ENCODE results near the gene MAP7D3. TPM values are rescaled to one million over a fixed set of nuclear protein-coding genes. Genes with fewer than 3 reads are reported as not detected.

The MAP7D3 gene
- total and polyA plus RNA-seq, 2 of the 8 experiments (the other 6 are each of a cell fraction or from before 2014, with no cell fraction given) = 4.8 to 19.6 TPM

DNA sequence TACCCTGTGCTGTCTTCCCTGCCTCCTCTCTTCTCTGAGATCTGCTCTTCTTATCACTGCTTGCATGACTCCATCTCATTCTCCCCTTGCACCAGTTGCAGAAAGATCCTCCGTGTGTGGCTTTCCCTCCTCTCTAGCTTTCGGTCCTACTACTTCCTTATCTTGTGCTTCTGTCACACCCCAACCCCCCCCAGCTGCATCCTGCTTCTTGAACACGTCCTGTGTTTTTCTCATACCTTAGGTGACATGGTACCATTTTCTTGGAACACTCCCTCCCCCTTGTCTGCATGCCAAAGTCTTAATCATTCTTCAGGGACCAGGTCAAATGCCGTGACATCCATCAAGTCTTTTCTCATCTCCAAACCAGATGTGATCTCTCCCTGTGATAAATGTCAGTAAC lies 57.4 kb downstream of the MAP7D3 start (continued):
- TF ChIP-seq SP1 (IDR thresholded peaks at IDR 0.05; ENCODE audit: low read depth, low read length) = no peak
- no peak for TF ChIP-seq JUN (IDR thresholded peaks at IDR 0.05; ENCODE audit: low read depth, low read length)
- TF ChIP-seq EGR1 (IDR thresholded peaks at IDR 0.05; ENCODE audit: borderline replicate concordance, low read depth, low read length) = no peak
- TF ChIP-seq SAP30 (IDR thresholded peaks at IDR 0.05; ENCODE audit: insufficient read depth, insufficient replicate concordance, low read length) = no peak
